GM19467 (cell line): ENCODE results near the gene PSMA7.
A peak's percentile ranks its signal among the peaks of the same experiment; 100 is the strongest.
"Not testable (repeated sequence)": the region's sequence is repeated elsewhere in the genome, so short reads cannot be mapped to it uniquely, and the experiment has no call there.

ENCODE experiments used
- ATAC-seq: cut with Tn5 transposase; IDR thresholded peaks from one replicate; pipeline ENCODE4 v1.9.1; 2021; ENCODE audit warnings: mild to moderate bottlenecking, moderate library complexity; ENCODE audit not compliant: unreplicated experiment

Gene PSMA7

DNA sequence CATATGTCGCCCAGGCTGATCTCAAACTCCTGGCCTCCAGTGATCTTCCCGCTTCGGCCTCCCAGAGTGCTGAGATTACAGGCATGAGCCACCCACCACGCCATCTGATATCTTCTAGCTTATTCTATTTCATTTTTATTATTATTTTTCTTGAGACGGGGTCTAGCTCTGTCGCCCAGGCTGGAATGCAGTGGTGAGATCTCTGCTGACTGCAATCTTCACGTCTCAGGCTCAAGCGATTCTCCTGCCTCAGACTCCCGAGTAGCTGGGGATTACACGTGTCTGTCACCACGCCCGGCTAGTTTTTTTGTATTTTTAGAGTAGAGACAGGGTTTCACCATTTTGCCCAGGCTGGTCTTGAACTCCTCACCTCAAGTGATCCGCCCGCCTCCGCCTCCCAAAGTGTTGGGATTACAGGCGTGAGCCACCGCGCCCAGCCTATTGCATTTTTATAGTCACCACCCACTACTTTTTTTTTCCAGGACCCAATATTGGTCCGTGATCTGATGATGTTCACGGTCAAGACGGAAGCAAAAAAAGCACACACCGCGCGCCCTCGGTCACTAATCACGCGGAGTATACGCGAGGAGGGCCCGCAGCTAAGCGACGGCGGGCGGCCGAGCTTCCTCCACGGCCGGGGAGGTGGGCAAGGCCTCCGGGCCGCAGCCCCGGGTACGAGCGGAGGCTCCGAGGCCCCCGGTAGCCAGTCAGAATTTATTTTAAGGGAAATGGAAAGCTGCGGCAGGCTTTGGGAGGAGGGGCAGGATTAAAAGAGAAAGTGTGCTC, 22.0 kb downstream of the PSMA7 start:
- ATAC-seq: peak; percentile 6

GRCh38 chr20:62120365-62120762, 22.8 kb downstream of the PSMA7 start:
- ATAC-seq: no peak

DNA sequence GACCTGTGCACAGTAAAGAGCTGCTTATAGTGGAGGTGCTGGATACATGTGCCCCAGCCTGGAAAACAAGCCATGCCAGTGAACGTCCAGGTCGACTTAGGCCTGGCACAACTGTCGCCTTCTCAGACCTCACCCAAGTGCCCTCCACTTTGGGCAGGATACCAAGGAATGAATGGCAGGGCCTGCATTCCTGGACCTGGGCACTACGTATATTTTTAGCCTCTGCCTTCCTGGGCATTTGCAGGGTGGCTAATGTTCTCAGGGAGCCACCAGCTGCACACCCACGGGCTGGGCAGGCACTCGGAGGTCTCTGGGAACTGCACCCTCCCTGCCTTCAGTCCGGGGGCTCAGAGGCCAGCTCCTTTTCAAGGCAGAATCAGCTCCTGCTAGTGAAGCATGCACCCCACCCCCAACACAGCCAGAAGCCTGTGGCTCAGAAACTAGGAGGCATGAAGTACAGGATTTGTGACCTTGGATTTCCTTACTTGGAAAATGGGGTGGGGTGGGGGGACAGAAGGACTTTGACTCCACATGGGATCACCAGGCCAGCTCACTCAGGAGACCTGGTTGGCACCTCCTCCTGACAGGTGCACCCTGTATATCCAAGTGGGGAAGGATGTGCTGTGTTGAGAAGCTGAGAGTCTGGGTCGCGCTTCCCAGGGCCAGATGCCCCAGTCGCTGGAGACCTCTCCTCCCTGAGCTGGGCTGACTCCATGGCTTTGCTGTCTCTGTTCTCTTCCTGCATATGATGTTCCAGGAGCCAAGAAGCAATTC, 23.4 kb downstream of the PSMA7 start:
- ATAC-seq: no peak

DNA sequence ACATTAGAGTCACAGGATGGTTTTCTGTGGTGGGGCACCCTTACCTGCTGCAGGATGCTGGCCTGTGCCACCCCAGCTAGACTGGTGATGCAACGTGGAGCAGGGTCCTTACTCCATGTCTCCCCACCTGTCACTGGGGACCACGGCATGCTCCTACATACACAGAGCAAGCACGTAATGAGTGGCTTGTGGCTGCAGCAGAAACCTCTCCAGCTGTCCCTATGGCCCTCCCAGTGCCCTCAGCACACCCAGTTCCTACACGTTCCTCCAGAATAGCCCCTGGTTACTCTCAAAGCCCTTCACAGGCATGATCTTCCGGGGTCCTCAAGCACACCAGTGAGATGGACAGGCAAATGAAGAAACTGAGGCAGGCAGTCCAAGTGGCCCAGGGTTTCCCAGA, 24.1 kb downstream of the PSMA7 start:
- ATAC-seq: no peak

GRCh38 chr20:62118113-62119043, 24.8 kb downstream of the PSMA7 start:
- ATAC-seq: no peak

GRCh38 chr20:62117658-62118057, 25.5 kb downstream of the PSMA7 start:
- ATAC-seq: no peak

DNA sequence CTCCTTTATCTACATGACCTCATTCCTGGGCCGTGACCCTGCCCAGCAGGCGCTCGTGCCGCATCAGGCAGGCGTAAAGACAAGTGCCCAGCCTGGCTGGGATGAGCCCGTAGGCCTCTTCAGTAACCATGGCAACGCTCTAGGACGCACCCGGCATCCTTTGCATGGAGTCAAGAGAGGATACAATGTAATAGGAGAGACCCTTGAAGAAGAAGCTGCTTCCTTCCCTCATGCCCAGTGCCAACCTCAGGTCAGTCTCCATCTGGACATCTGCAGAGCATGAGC, 25.9 kb downstream of the PSMA7 start:
- ATAC-seq: no peak

- no peak for ATAC-seq
Measured at GRCh38 chr20:62116558-62117361, 26.4 kb downstream of the PSMA7 start.

- not testable (repeated sequence) for ATAC-seq
Measured at GRCh38 chr20:62115800-62116407, 27.3 kb downstream of the PSMA7 start.

- no peak for ATAC-seq
Measured at GRCh38 chr20:62114894-62115293, 28.3 kb downstream of the PSMA7 start.

DNA sequence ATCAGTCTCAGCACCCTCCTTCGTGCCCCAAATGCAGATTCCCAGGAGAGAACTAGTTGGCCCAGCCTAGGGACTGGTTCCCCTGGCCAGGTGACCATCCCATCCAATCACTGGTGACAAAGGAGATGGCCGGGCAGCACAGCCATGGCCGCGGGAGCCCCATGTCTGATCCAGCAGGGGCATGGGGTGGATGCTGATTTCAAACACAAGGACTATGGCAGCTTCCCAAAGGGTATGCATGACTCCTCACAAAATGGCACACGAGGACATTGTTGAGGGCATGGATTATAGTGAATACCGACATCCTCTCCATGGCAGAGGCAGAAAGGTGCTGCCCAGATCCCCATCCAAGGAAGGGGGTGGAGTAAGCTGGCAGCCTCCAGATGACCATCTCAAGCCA, 30.8 kb downstream of the PSMA7 start:
- ATAC-seq: no peak

- no peak for ATAC-seq
Measured at GRCh38 chr20:62111148-62111547, 32.0 kb downstream of the PSMA7 start.

DNA sequence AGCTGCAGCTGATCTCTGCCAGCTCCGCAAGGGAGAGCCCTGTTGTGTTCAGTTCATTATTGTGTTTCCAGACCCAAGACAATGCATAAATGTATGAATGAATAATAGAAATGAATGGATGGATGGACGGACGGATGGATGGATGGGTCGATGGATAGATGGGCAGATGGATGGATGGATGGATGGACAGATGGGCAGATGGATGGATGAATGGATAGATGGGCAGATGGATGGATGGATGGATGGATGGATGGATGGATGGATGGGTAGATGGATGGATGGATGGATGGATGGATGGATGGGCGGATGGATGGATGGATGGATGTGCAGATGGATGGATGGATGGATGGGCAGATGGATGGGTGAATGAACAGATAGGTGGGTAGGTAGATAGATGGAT, 37.6 kb downstream of the PSMA7 start:
- no peak for ATAC-seq

DNA sequence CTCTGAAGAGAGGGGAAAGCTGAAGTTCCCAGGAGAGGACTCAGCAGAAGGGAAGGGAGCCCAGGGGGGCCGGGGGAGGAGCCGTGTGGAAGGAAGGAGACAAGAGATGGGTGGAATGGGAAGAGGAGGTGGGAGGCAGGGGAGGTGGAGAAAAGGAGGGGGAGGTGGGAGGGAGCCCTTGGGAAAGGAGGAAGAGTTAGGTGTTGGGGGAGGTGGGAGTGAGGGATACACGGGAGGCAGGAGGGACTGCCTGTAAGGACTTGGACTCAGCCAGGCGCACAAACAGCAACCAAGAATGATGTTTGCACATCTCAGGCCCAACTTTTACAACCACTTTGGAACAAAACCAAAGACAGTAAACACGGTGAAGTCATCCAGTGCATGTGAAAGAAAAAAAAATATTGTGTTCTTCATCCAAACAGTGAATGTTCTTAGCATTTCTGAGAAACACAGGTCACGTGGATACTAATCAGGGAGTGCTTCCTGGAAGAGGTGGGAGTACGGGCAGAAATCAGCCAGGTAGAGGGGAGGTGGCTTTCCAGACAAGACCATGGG, 38.3 kb downstream of the PSMA7 start:
- ATAC-seq: no peak

DNA sequence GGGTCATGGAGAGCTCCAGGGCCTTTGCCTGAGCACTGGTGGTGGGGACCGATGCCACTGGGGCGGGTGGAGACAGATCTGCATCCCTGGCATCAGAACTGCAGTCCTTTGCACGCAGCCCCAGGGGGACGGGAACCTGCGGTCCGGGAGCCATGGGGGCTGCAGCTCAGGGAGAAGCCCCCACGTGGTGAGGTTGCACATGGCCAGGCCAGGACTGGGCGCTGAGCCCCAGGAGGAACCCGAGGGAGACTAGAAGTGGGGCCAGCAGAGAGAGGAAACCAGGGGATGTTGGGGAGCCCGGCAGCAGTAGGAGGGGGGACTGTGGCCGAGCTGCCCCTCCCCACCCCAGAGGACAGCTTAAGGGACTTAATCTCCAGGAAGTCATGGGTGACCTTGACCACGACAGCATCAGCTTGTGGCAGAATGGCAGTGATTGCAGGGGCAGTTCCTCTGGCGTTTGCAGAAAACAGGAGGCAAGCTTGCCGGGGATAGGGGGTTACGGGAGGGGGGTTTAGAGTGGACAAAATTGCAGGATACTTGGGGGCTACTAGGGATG, 38.9 kb downstream of the PSMA7 start:
- ATAC-seq: no peak

- ATAC-seq: no peak
Measured at GRCh38 chr20:62103508-62104233, 39.5 kb downstream of the PSMA7 start.

DNA sequence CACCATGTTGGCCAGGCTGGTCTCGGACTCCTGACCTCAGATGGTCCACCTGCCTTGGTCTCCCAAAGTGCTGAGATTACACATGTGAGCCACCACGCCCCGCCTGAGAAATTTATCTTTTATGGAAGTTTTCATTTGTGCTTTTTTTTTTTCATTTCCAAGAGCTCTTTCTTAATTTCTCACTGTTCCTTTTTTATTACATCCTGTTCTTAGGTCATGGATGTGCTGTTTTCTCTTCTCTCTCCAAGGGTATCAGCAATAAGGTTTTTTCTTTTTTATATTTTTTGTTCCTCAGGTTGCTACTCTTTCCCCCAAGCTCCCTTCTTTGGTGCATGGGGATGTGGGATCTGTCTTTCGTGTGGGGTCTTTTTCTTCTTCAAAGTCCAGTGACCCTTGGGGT, 42.1 kb downstream of the PSMA7 start:
- no peak for ATAC-seq

DNA sequence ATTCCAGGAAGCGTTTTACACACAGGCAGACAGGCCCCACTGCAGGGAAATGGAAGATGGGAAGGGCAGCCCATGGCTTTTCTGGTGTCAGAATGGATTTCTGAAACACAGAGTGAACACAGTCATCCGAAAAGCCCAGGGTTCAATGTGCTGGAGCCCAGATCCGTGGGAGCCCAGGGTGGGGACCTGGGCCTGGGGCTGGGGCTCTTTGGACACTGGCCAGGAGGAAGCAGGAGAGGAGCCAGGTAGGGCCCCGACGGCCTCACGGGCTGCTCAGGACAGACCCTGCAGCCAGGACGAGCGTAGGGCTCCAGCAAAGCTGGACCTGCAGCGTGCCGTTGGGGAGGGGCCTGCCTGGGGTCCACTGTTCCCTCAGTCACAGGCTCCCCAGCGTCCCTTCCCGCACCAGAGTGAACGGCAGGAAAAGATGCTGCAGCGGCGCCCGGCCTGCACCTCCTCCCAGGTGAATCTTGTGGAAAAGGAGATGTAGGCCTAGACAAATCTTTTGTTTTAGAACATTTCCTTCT, 45.2 kb downstream of the PSMA7 start:
- no peak for ATAC-seq
